ENCODE results near the gene RARG.

RARG gene

GRCh38 chr12:53255996-53256395 lies 24.0 kb upstream of the RARG start:
- TF ChIP-seq, protein P1, sequence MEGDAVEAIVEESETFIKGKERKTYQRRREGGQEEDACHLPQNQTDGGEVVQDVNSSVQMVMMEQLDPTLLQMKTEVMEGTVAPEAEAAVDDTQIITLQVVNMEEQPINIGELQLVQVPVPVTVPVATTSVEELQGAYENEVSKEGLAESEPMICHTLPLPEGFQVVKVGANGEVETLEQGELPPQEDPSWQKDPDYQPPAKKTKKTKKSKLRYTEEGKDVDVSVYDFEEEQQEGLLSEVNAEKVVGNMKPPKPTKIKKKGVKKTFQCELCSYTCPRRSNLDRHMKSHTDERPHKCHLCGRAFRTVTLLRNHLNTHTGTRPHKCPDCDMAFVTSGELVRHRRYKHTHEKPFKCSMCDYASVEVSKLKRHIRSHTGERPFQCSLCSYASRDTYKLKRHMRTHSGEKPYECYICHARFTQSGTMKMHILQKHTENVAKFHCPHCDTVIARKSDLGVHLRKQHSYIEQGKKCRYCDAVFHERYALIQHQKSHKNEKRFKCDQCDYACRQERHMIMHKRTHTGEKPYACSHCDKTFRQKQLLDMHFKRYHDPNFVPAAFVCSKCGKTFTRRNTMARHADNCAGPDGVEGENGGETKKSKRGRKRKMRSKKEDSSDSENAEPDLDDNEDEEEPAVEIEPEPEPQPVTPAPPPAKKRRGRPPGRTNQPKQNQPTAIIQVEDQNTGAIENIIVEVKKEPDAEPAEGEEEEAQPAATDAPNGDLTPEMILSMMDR (IDR thresholded peaks at IDR 0.05; ENCODE audit: low read depth, low read length), result no peak
- no peak overlapping the region for H3K4me3 ChIP-seq (ENCODE audit: low read depth, low read length)

DNA sequence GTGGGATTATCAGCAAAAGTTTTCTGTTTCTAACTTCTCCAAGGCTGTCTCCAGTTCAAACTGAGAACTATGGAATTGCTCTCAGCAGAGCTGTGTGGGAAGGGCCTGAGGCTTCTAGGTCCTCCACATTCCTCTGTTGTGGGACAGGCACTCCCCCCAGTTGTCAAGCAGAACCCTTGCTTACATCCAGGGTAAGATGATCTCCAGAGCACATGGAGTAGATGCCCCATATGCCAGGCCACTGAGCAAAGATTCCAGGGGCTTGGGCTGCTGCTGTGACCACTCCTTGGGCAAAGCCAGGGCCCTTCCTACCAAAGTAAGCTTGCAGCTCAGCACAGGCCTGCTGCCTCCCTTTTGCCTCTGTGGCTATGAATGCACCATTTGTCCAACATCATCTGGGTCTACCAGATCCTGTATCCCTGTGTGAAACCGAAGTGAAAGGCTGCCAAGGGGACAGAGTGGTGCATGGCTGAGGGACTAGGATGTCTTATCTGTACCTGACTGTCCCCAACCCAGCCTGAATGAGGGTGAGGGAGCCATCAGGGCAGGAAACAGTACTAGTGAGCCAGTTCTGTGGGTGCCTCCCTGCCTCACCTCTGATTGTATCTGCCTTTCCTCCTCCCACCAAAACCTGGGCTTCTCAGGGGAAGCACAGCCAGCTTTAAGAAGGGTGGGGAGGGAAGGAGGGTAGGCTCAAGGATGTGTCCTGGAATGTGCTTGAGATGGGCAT lies 23.0 kb upstream of the RARG start:
- H3K4me3 ChIP-seq (ENCODE audit: low read depth, low read length), result no peak overlapping the region
- TF ChIP-seq, protein P1 (IDR thresholded peaks at IDR 0.05; ENCODE audit: low read depth, low read length), result no peak

GRCh38 chr12:53253298-53253697 lies 21.3 kb upstream of the RARG start:
- TF ChIP-seq, protein P1 (IDR thresholded peaks at IDR 0.05; ENCODE audit: low read depth, low read length), result no peak
- H3K4me3 ChIP-seq (ENCODE audit: low read depth, low read length), result peak overlapping the region; percentile 88

DNA sequence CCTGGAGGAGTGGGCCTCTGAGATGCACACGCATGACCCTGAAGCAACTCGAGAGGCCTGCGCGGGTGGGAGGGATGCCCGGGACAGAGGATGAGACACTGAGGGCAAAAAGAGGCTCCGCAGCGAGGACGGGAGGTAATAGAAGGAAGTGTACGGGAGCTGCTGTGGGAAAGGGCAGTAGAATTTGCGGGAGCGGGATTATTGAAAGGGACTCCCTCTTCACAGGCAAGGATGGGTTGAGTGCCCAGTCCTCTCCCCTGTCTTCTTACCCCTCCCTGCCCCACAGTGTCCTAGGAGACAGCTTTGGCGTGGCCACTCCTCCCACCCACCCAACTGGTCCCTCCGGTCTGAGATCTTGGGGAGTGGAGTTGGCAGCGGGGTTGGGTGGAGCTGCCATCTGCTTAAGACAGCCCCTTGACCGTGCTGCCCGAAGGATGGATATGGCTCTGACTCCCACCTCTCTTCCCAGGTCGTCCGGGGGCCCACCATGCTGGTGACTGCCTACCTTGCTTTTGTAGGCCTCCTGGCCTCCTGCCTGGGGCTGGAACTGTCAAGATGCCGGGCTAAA lies 20.4 kb upstream of the RARG start:
- peak overlapping the region; percentile 88 for H3K4me3 ChIP-seq (ENCODE audit: low read depth, low read length)
- TF ChIP-seq, protein P1 (IDR thresholded peaks at IDR 0.05; ENCODE audit: low read depth, low read length), result no peak

GRCh38 chr12:53251477-53252348 lies 19.7 kb upstream of the RARG start:
- peak overlapping the region; percentile 88 for H3K4me3 ChIP-seq (ENCODE audit: low read depth, low read length)
- TF ChIP-seq, protein P1 (IDR thresholded peaks at IDR 0.05; ENCODE audit: low read depth, low read length), result no peak

DNA sequence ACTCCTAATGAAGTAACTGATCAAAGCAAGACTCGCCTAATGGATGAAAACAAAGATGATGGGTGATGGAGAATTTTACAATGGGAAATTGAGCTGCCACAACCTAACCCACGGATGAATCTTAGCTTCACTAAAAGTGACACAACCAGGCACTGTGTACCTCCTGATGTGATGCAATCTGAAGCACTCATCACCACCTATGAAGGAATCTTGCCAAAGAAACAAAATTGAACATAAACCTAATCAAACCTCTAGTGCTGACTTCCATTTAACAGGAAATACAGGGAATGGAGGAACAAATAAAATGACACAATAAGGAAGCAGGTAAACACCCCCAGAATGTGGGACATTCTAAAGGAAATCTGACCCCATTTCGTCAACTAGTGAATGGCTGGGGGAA lies 13.3 kb upstream of the RARG start:
- TF ChIP-seq, protein P1 (IDR thresholded peaks at IDR 0.05; ENCODE audit: low read depth, low read length), result no peak
- no peak overlapping the region for H3K4me3 ChIP-seq (ENCODE audit: low read depth, low read length)
